Retinal pigment epithelial cell (primary cell): ENCODE results near the gene HSPA13.

ENCODE experiments used
- DNase-seq: peaks from one replicate; pipeline ENCODE4 v3.0.0-alpha.2; 2010; ENCODE audit warnings: low read depth
- H3K4me3 ChIP-seq: 2 replicates; pipeline ENCODE4 v1.5.1; 2011; ENCODE audit warnings: mild to moderate bottlenecking, low read length, control low read depth, moderate library complexity
- CTCF ChIP-seq: conservative IDR thresholded peaks from 2 replicates; pipeline ENCODE4 v1.5.1; 2011; ENCODE audit warnings: low read depth, low read length, control low read depth, inconsistent platforms

HSPA13 gene, protein sequence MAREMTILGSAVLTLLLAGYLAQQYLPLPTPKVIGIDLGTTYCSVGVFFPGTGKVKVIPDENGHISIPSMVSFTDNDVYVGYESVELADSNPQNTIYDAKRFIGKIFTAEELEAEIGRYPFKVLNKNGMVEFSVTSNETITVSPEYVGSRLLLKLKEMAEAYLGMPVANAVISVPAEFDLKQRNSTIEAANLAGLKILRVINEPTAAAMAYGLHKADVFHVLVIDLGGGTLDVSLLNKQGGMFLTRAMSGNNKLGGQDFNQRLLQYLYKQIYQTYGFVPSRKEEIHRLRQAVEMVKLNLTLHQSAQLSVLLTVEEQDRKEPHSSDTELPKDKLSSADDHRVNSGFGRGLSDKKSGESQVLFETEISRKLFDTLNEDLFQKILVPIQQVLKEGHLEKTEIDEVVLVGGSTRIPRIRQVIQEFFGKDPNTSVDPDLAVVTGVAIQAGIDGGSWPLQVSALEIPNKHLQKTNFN

GRCh38 chr21:14382835-14383595 lies at the start of gene HSPA13:
Gene HSPA13 (minus strand): TSS chr21:14383146. CDS start chr21:14383119, 27 bp downstream.
- no peak for TF ChIP-seq CTCF
- DNase-seq, result peak; percentile 99
- peak within 1 kb of the TSS; percentile 88 for H3K4me3 ChIP-seq

DNA sequence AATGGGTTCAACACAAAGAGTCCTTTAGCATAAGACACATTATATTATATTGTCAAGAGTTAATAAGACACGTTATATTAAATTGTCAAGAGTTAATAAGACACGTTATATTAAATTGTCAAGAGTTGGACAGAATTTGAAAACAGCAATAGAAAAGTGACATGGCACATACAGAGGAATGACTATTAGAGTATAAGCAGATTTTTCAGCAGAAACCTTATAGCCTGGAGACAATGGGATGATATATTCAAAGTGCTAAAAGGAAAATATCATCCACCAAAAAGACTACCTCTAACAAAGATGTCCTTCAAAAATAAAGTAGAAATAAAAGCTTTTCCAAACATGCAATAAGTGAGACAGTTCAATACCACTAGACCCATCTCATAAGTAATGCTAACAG lies 36.0 kb upstream of the HSPA13 start:
- TF ChIP-seq CTCF, result no peak
- H3K4me3 ChIP-seq, result no peak overlapping the region
- no peak for DNase-seq

- DNase-seq, result no peak
- TF ChIP-seq CTCF, result no peak
- H3K4me3 ChIP-seq, result no peak overlapping the region
Observed at GRCh38 chr21:14414932-14415508, 32.1 kb upstream of the HSPA13 start.

GRCh38 chr21:14405962-14406361 lies 23.0 kb upstream of the HSPA13 start:
- TF ChIP-seq CTCF, result no peak
- H3K4me3 ChIP-seq, result no peak overlapping the region
- no peak for DNase-seq

DNA sequence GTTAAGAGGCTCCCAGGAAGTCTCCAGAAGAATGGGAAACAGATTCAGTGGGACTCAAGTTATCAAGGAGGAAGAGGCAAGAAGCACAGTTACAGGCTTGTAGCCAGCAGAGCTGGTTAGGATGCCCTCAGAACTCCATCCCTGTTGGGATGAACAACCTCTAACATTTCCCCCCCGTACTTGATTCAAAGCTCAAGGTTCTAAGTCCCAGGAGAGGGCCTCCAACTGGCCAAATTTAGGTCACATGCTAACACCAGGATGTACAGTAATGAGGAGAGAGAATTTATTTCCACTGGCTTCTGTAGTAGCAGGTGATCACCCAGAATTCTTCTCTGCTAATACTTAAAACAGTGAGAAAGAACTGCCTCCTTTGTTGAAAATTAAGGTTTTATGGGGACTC lies 22.3 kb upstream of the HSPA13 start:
- TF ChIP-seq CTCF, result no peak
- no peak for DNase-seq
- H3K4me3 ChIP-seq, result no peak overlapping the region

DNA sequence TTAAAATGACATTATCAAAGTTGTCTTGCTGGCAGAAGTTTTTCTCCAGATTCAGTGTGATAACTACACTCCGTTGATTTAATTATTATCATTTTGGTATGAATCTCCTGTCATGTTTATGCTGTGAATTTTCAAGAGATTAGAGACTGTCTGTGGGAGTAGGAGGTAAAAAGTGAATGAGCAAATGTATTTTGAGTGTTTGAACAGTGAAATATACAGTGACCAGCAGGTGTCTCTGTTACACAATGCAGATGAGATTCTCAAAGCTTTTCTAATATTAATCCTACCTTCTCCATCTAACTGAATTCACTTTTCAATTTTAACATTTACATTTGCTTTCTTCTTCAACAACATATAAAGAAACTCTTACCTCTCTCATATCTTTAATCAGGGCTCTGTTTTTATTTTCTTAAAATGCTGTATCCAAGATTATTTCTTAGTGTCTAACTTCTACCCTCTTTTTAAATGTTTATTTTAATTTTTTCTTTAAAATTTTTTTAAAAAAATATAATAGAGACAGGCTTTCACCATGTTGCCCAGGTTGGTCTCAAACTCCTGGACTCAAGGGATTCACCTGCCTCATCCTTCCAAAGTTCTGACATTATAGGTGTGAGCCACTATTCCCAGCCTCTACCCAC lies 20.9 kb upstream of the HSPA13 start:
- DNase-seq, result no peak
- no peak overlapping the region for H3K4me3 ChIP-seq
- peak; percentile 65 for TF ChIP-seq CTCF
